Measurements from ENCODE around the gene QRFPR.

DNA sequence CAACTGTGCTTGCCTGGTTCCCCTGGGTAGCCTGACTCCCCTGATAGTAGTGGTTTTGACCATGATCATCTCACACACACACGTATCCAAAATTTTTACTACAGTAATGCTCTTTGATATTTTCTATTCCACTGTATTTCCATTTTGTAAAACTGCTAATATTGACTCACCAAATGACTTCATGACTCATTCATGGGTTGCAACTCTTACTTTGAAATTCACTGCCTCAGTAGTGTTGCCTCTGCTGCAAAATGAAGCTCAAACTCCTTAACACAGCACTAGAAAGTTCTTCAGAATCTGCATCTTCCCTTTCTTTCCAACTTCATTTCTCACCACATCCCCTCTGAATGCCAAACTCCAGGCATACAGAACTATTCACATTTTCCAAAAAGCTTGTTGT is 20.3 kb downstream of the QRFPR start:
- no peak for TF ChIP-seq CTCF (IDR thresholded peaks at IDR 0.05)
- no peak for TF ChIP-seq POLR2A (IDR thresholded peaks at IDR 0.05)
- no peak for TF ChIP-seq POLR2AphosphoS5 (IDR thresholded peaks at IDR 0.05; ENCODE audit: insufficient read depth in 1 of 2, low read depth in 1 of 2)

Measured in vagina (tissue), 2 donors.